GM19043 (cell line): ENCODE measurements around the gene PSTPIP2.
"Not testable (repeated sequence)": the region's sequence is repeated elsewhere in the genome, so short reads cannot be mapped to it uniquely, and the experiment has no call there.

ENCODE experiments used
- ATAC-seq: cut with Tn5 transposase; IDR thresholded peaks from one replicate; pipeline ENCODE4 v1.9.1; 2021; ENCODE audit warnings: low read depth; ENCODE audit not compliant: unreplicated experiment

The PSTPIP2 gene

GRCh38 chr18:46071653-46072375 is at the start of gene PSTPIP2:
Gene PSTPIP2 (minus strand): TSS chr18:46072260. CDS start chr18:46072188, 72 bp downstream.
- ATAC-seq: peak; percentile 62

- no peak for ATAC-seq
Observed at GRCh38 chr18:46113751-46114150, 41.7 kb upstream of the PSTPIP2 start.

GRCh38 chr18:46110406-46110805 is 38.3 kb upstream of the PSTPIP2 start:
- ATAC-seq: no peak

GRCh38 chr18:46109386-46109785 is 37.3 kb upstream of the PSTPIP2 start:
- ATAC-seq: no peak

GRCh38 chr18:46104128-46104911 is 32.3 kb upstream of the PSTPIP2 start, which contains the start of gene HAUS1:
Gene HAUS1 (plus strand): TSS chr18:46104385. CDS start chr18:46104412, 27 bp downstream.
- peak; percentile 92 for ATAC-seq

GRCh38 chr18:46099463-46099862 is 27.4 kb upstream of the PSTPIP2 start:
- ATAC-seq: no peak

- no peak for ATAC-seq
Observed at GRCh38 chr18:46098616-46098933, 26.5 kb upstream of the PSTPIP2 start.

GRCh38 chr18:46097801-46098615 is 25.9 kb upstream of the PSTPIP2 start, which contains the start of gene ATP5F1A:
Gene ATP5F1A (minus strand): TSS chr18:46098296. CDS start chr18:46098231, 65 bp downstream.
- peak; percentile 85 for ATAC-seq

GRCh38 chr18:46097431-46097800 is 25.4 kb upstream of the PSTPIP2 start:
- ATAC-seq: peak; percentile 8

- ATAC-seq: no peak
Observed at GRCh38 chr18:46096651-46097300, 24.7 kb upstream of the PSTPIP2 start.

GRCh38 chr18:46095532-46095931 is 23.5 kb upstream of the PSTPIP2 start:
- no peak for ATAC-seq

GRCh38 chr18:46088501-46088900 is 16.4 kb upstream of the PSTPIP2 start:
- not testable (repeated sequence) for ATAC-seq

- no peak for ATAC-seq
Observed at GRCh38 chr18:46084431-46084830, 12.4 kb upstream of the PSTPIP2 start.

GRCh38 chr18:46080156-46080555 is 8.1 kb upstream of the PSTPIP2 start:
- no peak for ATAC-seq

GRCh38 chr18:46079336-46079735 is 7.3 kb upstream of the PSTPIP2 start:
- no peak for ATAC-seq

- ATAC-seq: no peak
Observed at GRCh38 chr18:46073474-46074331, 1.6 kb upstream of the PSTPIP2 start.

GRCh38 chr18:46072959-46073358 is 899 bp upstream of the PSTPIP2 start:
- no peak for ATAC-seq

GRCh38 chr18:46072376-46072867 is 362 bp upstream of the PSTPIP2 start:
- ATAC-seq: no peak
